ENCODE data around the gene CRYAB. TPM values are rescaled to one million over a fixed set of nuclear protein-coding genes. Genes with fewer than 3 reads are reported as not detected.

The CRYAB gene
- total and polyA plus RNA-seq, 2 donors (not counting 1 experiment from before 2014, with no cell fraction given), result not detected

- ChIA-PET POLR2A (no interaction called here), CTCF (interaction anchor here (1.1 kb wide), 1 partner anchor 26 kb away, joined by 5 read pairs; no protein-coding TSS in a partner anchor)
- Mint-ChIP-seq H3K27me3 (peaks cover 4% of the 10 kb centered on the region), H3K4me1 (no peaks in the 10 kb centered on the region), H3K4me3 (no peak overlapping the region), H3K27ac (no peak overlapping the region), H3K9me3 (ENCODE audit: insufficient read depth) (no peaks in the 10 kb centered on the region)
- intact Hi-C loops (cut with micrococcal nuclease), result no loop called here
- Histone ChIP-seq H3K27ac (ENCODE audit: low read length in 2 of 2) (no peak overlapping the region), H3K9me3 (ENCODE audit: control extremely low read depth in 1 of 3, control insufficient read depth in 2 of 3, insufficient read depth in 1 of 3, low read length in 2 of 3) (peaks cover 0 to 6% (median 0%) of the 10 kb centered on the region in 3 donors), H3K4me3 (ENCODE audit: control extremely low read depth in 1 of 5, extremely low read depth in 1 of 5, insufficient read depth in 1 of 5, low read depth in 2 of 5, low read length in 4 of 5) (no peak overlapping the region), H3K4me1 (ENCODE audit: control insufficient read depth in 2 of 2, insufficient read depth in 2 of 2, low read length in 2 of 2) (no peaks in the 10 kb centered on the region), H3K9ac (ENCODE audit: low read length) (no peak overlapping the region), H4K20me1 (ENCODE audit: control insufficient read depth, insufficient read depth, low read length, poor library complexity, severe bottlenecking) (no peaks in the 10 kb centered on the region), H3K36me3 (replicated peaks in 1 of 2; ENCODE audit: control extremely low read depth in 1 of 2, control insufficient read depth in 1 of 2, extremely low read depth in 1 of 2, insufficient read depth in 2 of 2, low read length in 1 of 2) (no peaks in the 10 kb centered on the region), H3K79me2 (ENCODE audit: control insufficient read depth, insufficient read depth, low read length) (no peaks in the 10 kb centered on the region), H2AFZ (ENCODE audit: insufficient read depth, low read depth, low read length, poor library complexity, severe bottlenecking) (no peak overlapping the region), H3K4me2 (replicated peaks; ENCODE audit: low read depth, low read length, poor library complexity, severe bottlenecking) (no peak overlapping the region), H3K27me3 (replicated peaks in 1 of 4; ENCODE audit: control extremely low read depth in 1 of 4, control insufficient read depth in 3 of 4, insufficient read depth in 4 of 4, low read length in 3 of 4) (no peaks in the 10 kb centered on the region)
- TF ChIP-seq EZH2 (IDR thresholded peaks at IDR 0.05; ENCODE audit: borderline replicate concordance, insufficient read depth, low read depth, low read length, poor library complexity, severe bottlenecking) (no peak), CTCF (IDR thresholded peaks at IDR 0.05) (no peak)
- ATAC-seq (ENCODE audit: low read depth) (no peak), DNase-seq (no peak)
- WGBS (ENCODE audit: insufficient coverage), result 91% methylated on average over 12 of the region's 12 CpGs
Observed at GRCh38 chr11:111957663-111958444, 46.3 kb upstream of the CRYAB start.

DNA sequence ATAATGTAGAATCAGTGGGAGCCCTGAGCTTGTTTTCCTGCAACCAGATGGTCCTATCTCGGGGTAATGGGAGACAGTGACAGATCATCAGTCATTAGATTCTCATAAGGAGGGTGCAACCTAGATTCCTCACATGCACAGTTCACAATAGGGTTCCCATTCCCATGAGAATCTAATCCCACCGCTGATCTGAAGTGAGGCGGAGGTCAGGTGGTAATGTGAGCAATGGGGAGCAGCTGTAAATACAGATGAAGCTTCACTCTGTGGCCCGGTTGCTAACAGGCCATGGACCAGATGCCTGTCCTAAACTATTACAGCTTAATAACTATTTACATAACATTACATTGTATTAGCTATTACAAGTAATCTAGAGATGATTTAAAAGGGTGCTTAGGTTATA lies 42.6 kb upstream of the CRYAB start:
- Mint-ChIP-seq H3K9me3 (ENCODE audit: insufficient read depth) (no peaks in the 10 kb centered on the region), H3K27me3 (peaks cover 4% of the 10 kb centered on the region), H3K27ac (no peak overlapping the region), H3K4me3 (no peak overlapping the region), H3K4me1 (no peaks in the 10 kb centered on the region)
- Histone ChIP-seq H3K9me3 (ENCODE audit: control extremely low read depth in 1 of 3, control insufficient read depth in 2 of 3, insufficient read depth in 1 of 3, low read length in 2 of 3) (peaks cover 0 to 6% (median 0%) of the 10 kb centered on the region in 3 donors), H3K4me1 (ENCODE audit: control insufficient read depth in 2 of 2, insufficient read depth in 2 of 2, low read length in 2 of 2) (no peaks in the 10 kb centered on the region), H3K9ac (ENCODE audit: low read length) (no peak overlapping the region), H4K20me1 (ENCODE audit: control insufficient read depth, insufficient read depth, low read length, poor library complexity, severe bottlenecking) (no peaks in the 10 kb centered on the region), H3K36me3 (replicated peaks in 1 of 2; ENCODE audit: control extremely low read depth in 1 of 2, control insufficient read depth in 1 of 2, extremely low read depth in 1 of 2, insufficient read depth in 2 of 2, low read length in 1 of 2) (no peaks in the 10 kb centered on the region), H3K79me2 (ENCODE audit: control insufficient read depth, insufficient read depth, low read length) (no peaks in the 10 kb centered on the region), H3K4me3 (ENCODE audit: control extremely low read depth in 1 of 5, extremely low read depth in 1 of 5, insufficient read depth in 1 of 5, low read depth in 2 of 5, low read length in 4 of 5) (no peak overlapping the region), H3K27ac (ENCODE audit: low read length in 2 of 2) (no peak overlapping the region), H3K27me3 (replicated peaks in 1 of 4; ENCODE audit: control extremely low read depth in 1 of 4, control insufficient read depth in 3 of 4, insufficient read depth in 4 of 4, low read length in 3 of 4) (no peaks in the 10 kb centered on the region), H2AFZ (ENCODE audit: insufficient read depth, low read depth, low read length, poor library complexity, severe bottlenecking) (no peak overlapping the region), H3K4me2 (replicated peaks; ENCODE audit: low read depth, low read length, poor library complexity, severe bottlenecking) (no peak overlapping the region)
- TF ChIP-seq EZH2 (IDR thresholded peaks at IDR 0.05; ENCODE audit: borderline replicate concordance, insufficient read depth, low read depth, low read length, poor library complexity, severe bottlenecking), result no peak
- TF ChIP-seq CTCF (IDR thresholded peaks at IDR 0.05), result no peak
- ChIA-PET POLR2A (no interaction called here), CTCF (interaction anchor here (1.5 to 2.9 kb wide), 2 partner anchors 22 to 27 kb away, joined by 5 to 6 read pairs; no protein-coding TSS in a partner anchor)
- no peak for ATAC-seq (ENCODE audit: low read depth)
- no peak for DNase-seq
- WGBS (ENCODE audit: insufficient coverage), result no CpG with 5 or more reads among the region's 4 CpGs
- intact Hi-C loops (cut with micrococcal nuclease), result no loop called here
